Effector memory CD4-positive, alpha-beta T cell (primary cell): ENCODE data around the gene ARHGAP15.

Experiments
- DNase-seq, 3 donors: peaks; one replicate each; pipeline ENCODE4 v3.0.0-alpha.2; 2020
- H3K27ac ChIP-seq: 2 replicates; pipeline ENCODE4 v1.7.0; 2013; ENCODE audit warnings: mild to moderate bottlenecking, low read length, moderate library complexity; ENCODE audit not compliant: insufficient read depth, poor library complexity, severe bottlenecking
- H3K27me3 ChIP-seq: replicated peaks from 2 replicates; pipeline ENCODE4 v1.7.0; 2013; ENCODE audit warnings: mild to moderate bottlenecking, low read length; ENCODE audit not compliant: insufficient read depth, control insufficient read depth, poor library complexity, severe bottlenecking
- H3K36me3 ChIP-seq: 2 replicates; pipeline ENCODE4 v1.7.0; 2013; ENCODE audit warnings: mild to moderate bottlenecking, low read length, moderate library complexity; ENCODE audit not compliant: control insufficient read depth, insufficient read depth
- H3K4me1 ChIP-seq: 2 replicates; pipeline ENCODE4 v1.7.0; 2013; ENCODE audit warnings: low read length, mild to moderate bottlenecking; ENCODE audit not compliant: control insufficient read depth, insufficient read depth, poor library complexity, severe bottlenecking
- H3K4me3 ChIP-seq: 2 replicates; pipeline ENCODE4 v1.7.0; 2013; ENCODE audit warnings: low read length, low read depth, mild to moderate bottlenecking; ENCODE audit not compliant: insufficient read depth, poor library complexity, severe bottlenecking
- H3K9me3 ChIP-seq: 2 replicates; pipeline ENCODE4 v1.7.0; 2013; ENCODE audit warnings: mild to moderate bottlenecking, low read length, moderate library complexity; ENCODE audit not compliant: control insufficient read depth

The ARHGAP15 gene

DNA sequence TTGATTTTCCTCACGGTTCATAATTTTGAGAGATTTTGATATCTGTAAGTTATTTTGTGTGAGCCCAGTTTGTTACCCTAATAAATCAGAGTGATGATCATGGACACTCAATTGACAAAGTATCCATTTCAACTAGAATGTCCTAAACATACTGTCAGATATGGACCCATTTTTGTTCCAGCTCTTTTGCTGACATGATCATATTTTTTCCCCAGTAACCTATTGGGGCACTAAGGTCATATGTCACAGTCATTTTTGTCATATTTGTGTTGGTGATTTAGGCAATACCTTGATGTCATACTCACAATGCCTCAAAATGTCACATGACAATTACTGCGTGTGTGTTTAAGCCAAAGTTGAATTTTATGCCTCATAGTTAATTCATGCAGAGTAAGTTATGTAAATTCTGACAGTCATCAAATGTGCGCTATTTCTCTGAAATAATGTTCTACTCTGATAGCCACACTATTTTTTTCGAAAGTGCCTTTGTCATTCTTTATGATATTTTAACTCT is 218.7 kb downstream of the ARHGAP15 start:
- H3K9me3 ChIP-seq: no peaks in the 10 kb centered on the region
- H3K27ac ChIP-seq: no peak overlapping the region
- H3K36me3 ChIP-seq: no peaks in the 10 kb centered on the region
- no peak overlapping the region for H3K4me3 ChIP-seq
- H3K27me3 ChIP-seq: no peaks in the 10 kb centered on the region
- no peaks in the 10 kb centered on the region for H3K4me1 ChIP-seq
- DNase-seq: no peak

DNA sequence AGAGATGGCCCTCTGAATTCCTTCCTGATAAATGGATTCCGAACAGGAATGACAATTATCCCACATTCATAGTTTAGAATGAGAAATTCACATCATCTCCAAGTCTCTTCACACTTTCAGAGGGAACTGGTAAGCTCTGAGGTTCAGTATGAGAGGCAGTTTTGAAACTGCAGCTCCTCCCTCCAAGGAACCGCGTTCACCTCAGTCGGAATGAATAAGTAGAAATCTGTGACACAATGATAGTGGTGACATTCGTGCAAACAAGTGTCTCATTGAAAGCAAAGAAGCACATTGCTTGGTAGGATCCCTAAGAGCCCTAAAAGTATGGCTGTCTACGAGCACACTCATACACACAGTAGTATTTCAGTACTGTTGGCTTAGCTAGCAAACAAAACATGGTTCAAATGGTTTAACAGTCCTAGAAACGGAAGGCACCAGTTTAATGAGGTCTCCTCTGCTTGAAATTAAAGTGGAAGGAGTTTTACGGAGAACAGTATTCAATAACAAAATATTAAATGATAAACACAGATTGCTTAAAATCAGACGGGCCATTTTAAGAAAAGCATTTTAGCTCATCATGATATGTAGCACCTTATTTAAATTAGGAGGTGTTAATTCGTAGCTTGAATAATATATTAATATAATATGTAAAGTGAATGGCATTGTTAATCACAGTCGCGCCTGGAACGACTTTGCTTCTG is 225.0 kb downstream of the ARHGAP15 start:
- Histone ChIP-seq H3K36me3 (no peaks in the 10 kb centered on the region), H3K4me1 (no peaks in the 10 kb centered on the region), H3K4me3 (no peak overlapping the region), H3K27ac (no peak overlapping the region), H3K9me3 (no peaks in the 10 kb centered on the region), H3K27me3 (no peaks in the 10 kb centered on the region)
- DNase-seq: no peak

DNA sequence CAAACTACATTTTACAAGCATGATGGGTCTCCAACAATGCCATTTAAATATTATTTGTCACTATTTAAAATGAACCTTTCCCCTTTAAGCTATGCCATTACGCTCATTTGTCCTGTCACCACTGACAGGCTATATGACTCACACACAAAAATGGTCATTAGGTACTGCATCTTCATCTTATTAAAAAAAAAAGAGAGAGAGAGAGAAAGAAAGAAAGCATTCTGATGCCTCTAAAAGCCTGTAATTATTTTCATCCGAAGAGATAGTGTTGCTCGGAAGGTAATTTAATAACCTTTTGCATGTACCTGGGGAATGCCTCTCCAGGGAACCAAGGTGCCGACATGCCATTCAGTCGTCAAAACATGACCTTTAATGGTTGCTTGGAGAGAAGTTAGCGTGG is 226.7 kb downstream of the ARHGAP15 start:
- Histone ChIP-seq H3K36me3 (no peaks in the 10 kb centered on the region), H3K27ac (no peak overlapping the region), H3K4me1 (no peaks in the 10 kb centered on the region), H3K9me3 (no peaks in the 10 kb centered on the region), H3K27me3 (no peaks in the 10 kb centered on the region), H3K4me3 (no peak overlapping the region)
- DNase-seq: no peak

DNA sequence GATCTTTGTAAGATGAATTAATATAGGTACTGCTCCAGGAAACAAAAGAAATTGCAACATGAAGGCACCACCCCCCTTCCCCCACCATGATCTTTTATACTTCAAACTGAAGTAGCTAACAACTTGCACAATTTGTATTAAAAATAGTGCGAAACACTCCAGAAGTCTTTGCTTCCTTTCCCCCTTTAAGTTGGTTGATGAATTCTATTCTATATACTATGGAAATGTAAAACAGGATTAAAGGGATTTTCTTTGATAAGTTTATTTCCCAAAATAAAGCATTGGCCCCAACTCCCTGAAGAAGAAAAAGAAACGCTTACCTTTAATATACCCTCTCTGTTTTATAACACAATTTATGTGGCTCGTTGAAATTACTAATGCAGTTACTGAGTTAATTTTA is 227.1 kb downstream of the ARHGAP15 start:
- Histone ChIP-seq H3K36me3 (no peaks in the 10 kb centered on the region), H3K9me3 (no peaks in the 10 kb centered on the region), H3K27ac (no peak overlapping the region), H3K27me3 (no peaks in the 10 kb centered on the region), H3K4me3 (no peak overlapping the region), H3K4me1 (no peaks in the 10 kb centered on the region)
- no peak for DNase-seq

DNA sequence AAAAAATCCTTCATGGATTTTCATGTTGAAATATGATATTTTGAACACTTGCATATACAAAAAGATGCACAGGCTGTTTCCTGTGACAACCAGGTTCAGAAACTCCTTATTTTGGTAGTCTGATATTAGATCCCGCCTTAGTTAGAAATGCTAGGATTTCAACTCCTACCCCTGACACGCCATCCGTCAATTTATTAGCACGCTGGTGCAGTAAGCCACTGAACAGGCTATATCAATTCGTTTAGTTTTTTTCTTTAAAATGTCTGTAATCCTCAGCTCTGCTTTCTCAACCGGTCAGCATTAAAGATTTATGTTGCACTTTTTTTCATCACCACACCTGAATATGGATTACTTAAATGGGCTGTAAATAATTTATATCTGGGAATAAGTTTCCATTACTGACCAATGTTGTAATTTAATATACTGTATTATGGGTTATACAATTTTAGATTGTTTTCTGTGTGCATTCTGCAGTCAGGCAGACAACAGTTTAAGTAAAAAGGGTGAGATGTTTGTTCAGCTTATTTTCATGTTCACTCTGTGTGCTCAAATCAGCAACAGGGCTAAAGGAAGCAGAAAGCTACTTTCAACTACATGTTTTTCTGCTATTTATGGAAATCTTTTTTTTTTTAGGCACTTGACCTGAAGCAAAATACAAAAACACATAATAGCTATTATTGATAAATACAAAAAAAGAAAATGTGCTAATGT is 227.7 kb downstream of the ARHGAP15 start:
- no peak overlapping the region for H3K27ac ChIP-seq
- no peaks in the 10 kb centered on the region for H3K36me3 ChIP-seq
- no peak overlapping the region for H3K4me3 ChIP-seq
- no peaks in the 10 kb centered on the region for H3K4me1 ChIP-seq
- H3K27me3 ChIP-seq: no peaks in the 10 kb centered on the region
- no peak for DNase-seq
- H3K9me3 ChIP-seq: no peaks in the 10 kb centered on the region

DNA sequence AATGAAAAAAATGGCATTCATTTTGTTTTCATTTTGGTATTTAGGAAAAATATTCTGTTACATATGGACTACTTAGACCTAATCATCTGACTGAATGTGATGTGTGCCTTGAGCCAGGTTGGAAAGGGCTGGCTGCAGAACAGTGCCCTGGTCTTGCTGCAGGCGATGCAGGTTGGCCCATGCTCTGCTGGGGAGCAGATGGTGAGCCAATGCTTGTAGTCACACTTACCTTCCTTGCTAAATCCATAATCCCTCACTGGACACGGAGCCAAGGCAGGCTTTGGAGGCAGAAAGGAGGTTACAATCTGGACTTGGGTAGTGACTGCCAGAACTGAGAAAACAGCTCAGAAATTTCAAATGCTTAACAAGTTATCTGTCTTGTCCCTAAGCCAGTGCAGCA is 228.7 kb downstream of the ARHGAP15 start:
- H3K4me3 ChIP-seq: no peak overlapping the region
- no peaks in the 10 kb centered on the region for H3K36me3 ChIP-seq
- H3K4me1 ChIP-seq: no peaks in the 10 kb centered on the region
- H3K27me3 ChIP-seq: no peaks in the 10 kb centered on the region
- no peak for DNase-seq
- H3K9me3 ChIP-seq: no peaks in the 10 kb centered on the region
- no peak overlapping the region for H3K27ac ChIP-seq

DNA sequence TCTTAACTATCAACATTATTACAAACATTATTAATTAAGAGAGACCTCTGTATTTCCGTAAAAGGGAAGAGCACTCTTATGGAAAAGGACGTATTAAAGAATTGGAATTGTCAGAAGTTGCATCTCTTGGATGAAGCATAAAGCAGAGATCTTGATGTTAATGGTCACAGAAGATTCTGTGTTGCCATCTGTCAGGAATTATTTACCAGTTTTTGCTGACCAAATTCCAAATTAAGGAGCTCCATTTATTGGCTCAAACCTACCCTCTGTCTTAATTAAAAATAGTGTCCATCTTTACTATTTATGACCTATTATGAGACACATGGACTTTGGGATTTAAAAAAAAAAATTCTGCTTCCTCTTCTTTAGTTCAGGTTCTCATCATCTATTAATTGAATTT is 232.1 kb downstream of the ARHGAP15 start:
- H3K4me3 ChIP-seq: no peak overlapping the region
- H3K27ac ChIP-seq: no peak overlapping the region
- no peaks in the 10 kb centered on the region for H3K9me3 ChIP-seq
- no peak for DNase-seq
- no peaks in the 10 kb centered on the region for H3K4me1 ChIP-seq
- no peaks in the 10 kb centered on the region for H3K36me3 ChIP-seq
- no peaks in the 10 kb centered on the region for H3K27me3 ChIP-seq

DNA sequence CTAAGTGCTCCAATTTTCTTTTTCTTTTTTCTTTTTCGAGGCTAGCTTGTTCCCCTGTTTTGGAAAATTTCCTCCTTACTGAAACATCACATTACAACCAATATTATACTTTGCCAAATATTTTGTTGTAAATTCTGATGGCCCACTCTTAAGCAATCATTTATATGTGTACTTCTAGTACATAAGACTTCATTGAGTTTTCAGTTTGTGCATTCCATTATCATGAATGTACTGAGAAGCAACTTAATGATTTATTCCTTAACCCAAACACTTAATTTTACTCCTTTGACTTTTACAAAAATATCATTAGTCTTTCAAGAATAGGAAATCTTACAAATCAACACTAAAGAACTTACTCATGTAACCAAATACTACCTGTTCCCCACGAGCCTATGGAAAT is 242.4 kb downstream of the ARHGAP15 start:
- Histone ChIP-seq H3K27me3 (no peaks in the 10 kb centered on the region), H3K4me3 (no peak overlapping the region)
- DNase-seq: no peak

DNA sequence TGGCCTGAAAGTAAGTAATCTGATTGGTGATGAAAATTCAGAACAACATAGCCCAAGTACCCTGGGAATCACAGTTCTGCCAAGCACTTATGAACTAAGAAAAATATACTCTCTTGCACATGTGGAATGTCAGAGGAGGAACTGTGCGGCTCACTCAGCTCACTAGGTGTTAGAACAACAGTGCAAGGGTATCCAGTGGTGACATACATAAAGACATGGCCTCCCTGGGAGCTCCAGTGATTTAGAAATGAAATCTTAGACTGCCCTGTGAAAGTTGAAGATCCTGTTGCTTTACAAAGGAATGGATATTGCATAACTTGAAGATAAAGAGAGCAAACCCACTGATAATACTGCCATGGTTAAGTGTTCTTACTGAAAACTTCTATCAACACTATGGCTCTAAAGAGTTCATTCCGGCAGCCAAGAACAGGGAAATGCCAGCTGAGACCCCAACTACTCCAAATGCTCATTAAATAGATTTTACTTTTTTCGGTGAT is 246.2 kb downstream of the ARHGAP15 start:
- no peaks in the 10 kb centered on the region for H3K36me3 ChIP-seq
- no peak overlapping the region for H3K27ac ChIP-seq
- H3K9me3 ChIP-seq: no peaks in the 10 kb centered on the region
- H3K4me1 ChIP-seq: no peaks in the 10 kb centered on the region
- H3K4me3 ChIP-seq: no peak overlapping the region
- no peaks in the 10 kb centered on the region for H3K27me3 ChIP-seq
- DNase-seq: no peak

More for the DNA sequence above, 242.4 kb downstream of the ARHGAP15 start:
- no peaks in the 10 kb centered on the region for H3K9me3 ChIP-seq
- no peaks in the 10 kb centered on the region for H3K36me3 ChIP-seq
- no peaks in the 10 kb centered on the region for H3K4me1 ChIP-seq
- no peak overlapping the region for H3K27ac ChIP-seq

DNA sequence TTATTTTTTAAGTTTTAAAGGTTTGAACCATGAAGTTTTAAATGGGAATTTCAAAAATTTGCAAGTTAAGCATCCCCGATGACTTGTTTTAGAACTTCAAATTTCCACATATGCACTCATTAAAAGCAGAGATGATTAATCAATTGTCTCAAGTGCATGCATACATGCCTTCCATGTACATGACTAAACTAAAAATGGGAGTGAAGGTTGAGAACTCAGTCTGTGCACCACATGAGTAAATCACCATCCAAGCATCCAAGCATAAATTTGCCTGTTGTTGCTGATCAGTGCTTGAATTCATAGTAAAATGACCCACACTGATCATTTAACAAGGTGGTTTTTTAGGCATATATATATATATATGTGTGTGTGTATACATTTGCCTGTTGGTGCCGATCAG is 249.8 kb downstream of the ARHGAP15 start:
- Histone ChIP-seq H3K27ac (no peak overlapping the region), H3K4me1 (no peaks in the 10 kb centered on the region), H3K9me3 (no peaks in the 10 kb centered on the region), H3K36me3 (no peaks in the 10 kb centered on the region), H3K27me3 (no peaks in the 10 kb centered on the region), H3K4me3 (no peak overlapping the region)
- DNase-seq: no peak
